H1 (cell line): ENCODE data around the gene ARHGEF10L. TPM values are rescaled to one million over a fixed set of nuclear protein-coding genes. Genes with fewer than 3 reads are reported as not detected.
A peak's percentile ranks its signal among the peaks of the same experiment; 100 is the strongest.

Experiments
- CTCF ChIA-PET: fragments of 300-600 bp; sonication (Branson Sonifier 250); formaldehyde crosslinking; loops from one replicate; lab custom pipeline; 2021; ENCODE audit not compliant: partially characterized antibody; lab: Charles Lee
- POLR2A ChIA-PET: fragments of 300-600 bp; sonication (Branson Sonifier 250); formaldehyde crosslinking; loops from one replicate; lab custom pipeline; 2021; ENCODE audit warnings: inconsistent platforms; ENCODE audit not compliant: partially characterized antibody; lab: Charles Lee
- DNase-seq, 2 experiments: peaks; one replicate each; pipeline versions ENCODE4 v3.0.0 to v3.0.0-alpha.2; 2010 to 2022; ENCODE audit warnings: low spot score in 2 of 2, low read depth in 1 of 2, mixed read lengths in 1 of 2
- FAIRE-seq: peaks from 2 replicates; lab custom pipeline; 2011; peaks lifted over from hg19 to GRCh38; lab: Jason Lieb, UNC
- H2AFZ ChIP-seq: 2 replicates; pipeline ENCODE4 v1.8.1; 2012; ENCODE audit warnings: low read length, inconsistent platforms
- H2AK5ac ChIP-seq: 2 replicates; pipeline ENCODE4 v1.6.1; 2013; ENCODE audit warnings: low read depth, low read length
- H2BK120ac ChIP-seq: replicated peaks from 2 replicates; pipeline ENCODE3; 2013; ENCODE audit warnings: low read depth, low read length, inconsistent platforms
- H2BK12ac ChIP-seq: 2 replicates; pipeline ENCODE4 v1.6.1; 2013; ENCODE audit warnings: low read depth, low read length
- H2BK15ac ChIP-seq: 2 replicates; pipeline ENCODE4 v1.6.1; 2013; ENCODE audit warnings: low read length
- H2BK20ac ChIP-seq: 2 replicates; pipeline ENCODE4 v1.6.1; 2013; ENCODE audit warnings: low read length
- H2BK5ac ChIP-seq: 2 replicates; pipeline ENCODE4 v1.6.1; 2013; ENCODE audit warnings: low read depth, low read length
- H3K14ac ChIP-seq: 2 replicates; pipeline ENCODE4 v1.6.1; 2013; ENCODE audit warnings: inconsistent platforms; ENCODE audit not compliant: insufficient read length
- H3K18ac ChIP-seq: 2 replicates; pipeline ENCODE4 v1.6.1; 2013; ENCODE audit warnings: low read length; ENCODE audit errors: extremely low read depth
- H3K23ac ChIP-seq: 2 replicates; pipeline ENCODE4 v1.6.1; 2013; ENCODE audit warnings: inconsistent platforms; ENCODE audit not compliant: insufficient read length
- H3K23me2 ChIP-seq: 2 replicates; pipeline ENCODE4 v1.6.1; 2013; ENCODE audit warnings: low read depth, low read length
- H3K27ac ChIP-seq: 2 replicates; pipeline ENCODE4 v1.6.1; 2011; ENCODE audit warnings: low read depth, low read length, inconsistent platforms
- H3K27me3 ChIP-seq, 4 experiments: replicated peaks in 1 of 4; 1 replicate in 1 of 4; 2 replicates in 3 of 4; pipeline versions ENCODE4 v1.6.1 to v1.8.1; 2011 to 2013; ENCODE audit warnings: low read length in 3 of 4, mild to moderate bottlenecking in 3 of 4, inconsistent platforms in 2 of 4, mixed read lengths in 2 of 4, moderate library complexity in 1 of 4; ENCODE audit not compliant: control insufficient read depth in 3 of 4, insufficient read depth in 3 of 4; ENCODE audit errors: extremely low read depth in 1 of 4
- H3K36me3 ChIP-seq, 4 experiments: 2 replicates each; pipeline versions ENCODE4 v1.6.1 to v1.8.1; 2011 to 2013; ENCODE audit warnings: mild to moderate bottlenecking in 4 of 4, low read length in 3 of 4, moderate library complexity in 2 of 4, control low read depth in 1 of 4, inconsistent platforms in 1 of 4; ENCODE audit not compliant: insufficient read depth in 4 of 4, control insufficient read depth in 2 of 4
- H3K4ac ChIP-seq: replicated peaks from 2 replicates; pipeline ENCODE3; 2013; ENCODE audit warnings: low read length, low read depth, mixed read lengths, inconsistent platforms; ENCODE audit not compliant: insufficient read length
- H3K4me1 ChIP-seq, 4 experiments: replicated peaks in 1 of 4; 1 replicate in 1 of 4; 2 replicates in 3 of 4; pipeline versions ENCODE4 v1.6.1 to v1.8.1; 2011 to 2013; ENCODE audit warnings: low read length in 3 of 4, inconsistent platforms in 2 of 4, mixed read lengths in 1 of 4; ENCODE audit not compliant: insufficient read depth in 4 of 4, control insufficient read depth in 3 of 4
- H3K4me2 ChIP-seq, 2 experiments: 2 replicates each; pipeline versions ENCODE4 v1.6.1 to v1.8.1; 2011 to 2013; ENCODE audit warnings: low read depth in 2 of 2, low read length in 2 of 2, control low read depth in 1 of 2, inconsistent platforms in 1 of 2, mild to moderate bottlenecking in 1 of 2; ENCODE audit not compliant: insufficient read depth in 1 of 2
- H3K4me3 ChIP-seq, 4 experiments: fragments of 200-600, 300-600 bp in 1 of 4; sonication (generic), shearing (Covaris generic), sonication (Bioruptor Twin) in 1 of 4; 2 replicates each; pipeline versions ENCODE4 v1.5.1 to v1.8.1; 2011 to 2016; ENCODE audit warnings: low read length in 4 of 4, low read depth in 3 of 4, control low read depth in 2 of 4, inconsistent platforms in 2 of 4, mild to moderate bottlenecking in 2 of 4, mixed read lengths in 1 of 4, moderate library complexity in 1 of 4; ENCODE audit not compliant: insufficient read depth in 2 of 4; ENCODE audit errors: extremely low read depth in 1 of 4
- H3K56ac ChIP-seq: replicated peaks from 2 replicates; pipeline ENCODE3; 2013; ENCODE audit warnings: low read depth, mild to moderate bottlenecking, mixed read lengths, low read length, inconsistent platforms; ENCODE audit not compliant: insufficient read length
- H3K79me1 ChIP-seq: 2 replicates; pipeline ENCODE4 v1.6.1; 2013; ENCODE audit warnings: low read depth, low read length, control low read depth
- H3K79me2 ChIP-seq, 2 experiments: 2 replicates each; pipeline versions ENCODE4 v1.6.1 to v1.8.1; 2012 to 2013; ENCODE audit warnings: low read length in 2 of 2, mild to moderate bottlenecking in 2 of 2, inconsistent platforms in 1 of 2; ENCODE audit not compliant: insufficient read depth in 2 of 2, control insufficient read depth in 1 of 2
- H3K9ac ChIP-seq, 4 experiments: replicated peaks in 1 of 4; 1 replicate in 1 of 4; 2 replicates in 3 of 4; pipeline versions ENCODE4 v1.6.1 to v1.8.1; 2011 to 2013; ENCODE audit warnings: low read depth in 3 of 4, low read length in 3 of 4, control low read depth in 2 of 4, mild to moderate bottlenecking in 2 of 4, moderate library complexity in 2 of 4, inconsistent platforms in 1 of 4; ENCODE audit errors: extremely low read depth in 1 of 4
- H3K9me3 ChIP-seq, 2 experiments: 2 replicates each; pipeline versions ENCODE4 v1.6.1 to v1.8.1; 2012 to 2013; ENCODE audit warnings: mild to moderate bottlenecking in 2 of 2, moderate library complexity in 2 of 2, control low read depth in 1 of 2, inconsistent platforms in 1 of 2, low read depth in 1 of 2, low read length in 1 of 2, mixed read lengths in 1 of 2; ENCODE audit not compliant: insufficient read depth in 2 of 2
- H4K20me1 ChIP-seq, 2 experiments: replicated peaks in 1 of 2; 2 replicates each; pipeline versions ENCODE3 to v1.8.1; 2011 to 2013; ENCODE audit warnings: inconsistent platforms in 2 of 2, low read length in 2 of 2, mild to moderate bottlenecking in 1 of 2; ENCODE audit not compliant: insufficient read depth in 2 of 2, control insufficient read depth in 1 of 2
- H4K5ac ChIP-seq: 2 replicates; pipeline ENCODE4 v1.6.1; 2013; ENCODE audit warnings: low read length, low read depth, mixed read lengths, inconsistent platforms; ENCODE audit not compliant: insufficient read length
- H4K8ac ChIP-seq: 2 replicates; pipeline ENCODE4 v1.8.0; 2013; ENCODE audit warnings: mild to moderate bottlenecking, moderate library complexity, low read length, inconsistent platforms; ENCODE audit not compliant: insufficient read depth; ENCODE audit errors: extremely low read depth
- H4K91ac ChIP-seq: replicated peaks from 2 replicates; pipeline ENCODE3; 2013; ENCODE audit warnings: low read length, mixed read lengths, inconsistent platforms; ENCODE audit not compliant: insufficient read length
- BACH1 ChIP-seq: IDR thresholded peaks from 2 replicates; pipeline ENCODE4 v1.6.1; 2012; ENCODE audit warnings: low read length, improper control_type of control experiment
- BCL11A ChIP-seq, 2 experiments: IDR thresholded peaks; one replicate each; pipeline ENCODE4 v1.6.1; 2011; ENCODE audit warnings: low read depth in 2 of 2, low read length in 2 of 2, mild to moderate bottlenecking in 2 of 2
- GABPA ChIP-seq: IDR thresholded peaks from 2 replicates; pipeline ENCODE4 v1.6.1; 2011; ENCODE audit warnings: mild to moderate bottlenecking, low read length, moderate library complexity, borderline replicate concordance; ENCODE audit not compliant: insufficient read depth
- KDM5A ChIP-seq: fragments of 200-600 bp; IDR thresholded peaks from 2 replicates; pipeline ENCODE4 v1.7.1; 2012; ENCODE audit warnings: mild to moderate bottlenecking, low read length, inconsistent platforms, mixed read lengths
- MAX ChIP-seq: IDR thresholded peaks from 2 replicates; pipeline ENCODE4 v1.6.1; 2012; ENCODE audit warnings: inconsistent platforms
- RAD21 ChIP-seq, 2 experiments: IDR thresholded peaks in 1 of 2; conservative IDR thresholded peaks in 1 of 2; 2 replicates each; pipeline ENCODE4 v1.6.1; 2011; ENCODE audit warnings: low read depth in 2 of 2, low read length in 2 of 2, improper control_type of control experiment in 1 of 2, inconsistent platforms in 1 of 2, mild to moderate bottlenecking in 1 of 2, moderate library complexity in 1 of 2
- SIX5 ChIP-seq: IDR thresholded peaks from 2 replicates; pipeline ENCODE4 v1.6.1; 2011; ENCODE audit warnings: mild to moderate bottlenecking, low read depth, low read length
- SP2 ChIP-seq: IDR thresholded peaks from 2 replicates; pipeline ENCODE4 v1.6.1; 2012; ENCODE audit warnings: mild to moderate bottlenecking, low read length, inconsistent platforms
- WGBS, 2 experiments: shearing (Covaris generic) in 1 of 2; methylation state at CpG; one replicate each; pipeline versions ENCODE4 v1.1.6 to v1.1.7; 2013 to 2015; ENCODE audit warnings: low lambda C conversion rate in 2 of 2, mixed read lengths in 2 of 2, inconsistent platforms in 1 of 2, low coverage in 1 of 2, missing lambda C conversion rate in 1 of 2; ENCODE audit not compliant: insufficient replicate concordance in 2 of 2, insufficient coverage in 1 of 2, insufficient read length in 1 of 2; ENCODE audit errors: extremely low coverage in 1 of 2, missing lambda C conversion rate in 1 of 2; 5-methylcytosine and 5-hydroxymethylcytosine counted together
- polyA plus RNA-seq, 7 experiments: library from polyadenylated mRNA; depleted of rRNA in 3 of 7; stranded (reverse) in 5 of 7; unstranded in 2 of 7; fragments of >200 nt in 5 of 7; fragments of 200-250 nt in 2 of 7; gene quantifications; 1 replicate in 5 of 7; 2 replicates in 1 of 7; 4 replicates in 1 of 7; pipeline versions ENCODE4 v1.2.1 to v1.2.3, GENCODE V29; 2011 to 2013; ENCODE audit warnings: missing spikeins in 2 of 7, mixed read lengths in 2 of 7
- total RNA-seq: library from RNA; stranded (reverse); fragmentation: NEBNext Ultra II Directional; extraction: Animal tissue kit (Norgen Biotek cat#: 25700); gene quantifications from 2 replicates; pipeline ENCODE4 v1.2.1, GENCODE V29; 2021
- TF ChIP-seq, protein P1 (sequence below), 3 experiments: IDR thresholded peaks; 1 replicate in 2 of 3; 2 replicates in 1 of 3; pipeline versions ENCODE4 v1.5.1 to v1.6.1; 2011; ENCODE audit warnings: low read length in 3 of 3, mild to moderate bottlenecking in 3 of 3, inconsistent platforms in 2 of 3, low read depth in 1 of 3, moderate library complexity in 1 of 3; ENCODE audit not compliant: insufficient read depth in 1 of 3; ENCODE audit errors: control extremely low read depth in 1 of 3

ARHGEF10L gene
- total and polyA plus RNA-seq, 2 of the 8 experiments (the other 6 are each of a cell fraction or from before 2014, with no cell fraction given) = 33.6 to 39.6 TPM

DNA sequence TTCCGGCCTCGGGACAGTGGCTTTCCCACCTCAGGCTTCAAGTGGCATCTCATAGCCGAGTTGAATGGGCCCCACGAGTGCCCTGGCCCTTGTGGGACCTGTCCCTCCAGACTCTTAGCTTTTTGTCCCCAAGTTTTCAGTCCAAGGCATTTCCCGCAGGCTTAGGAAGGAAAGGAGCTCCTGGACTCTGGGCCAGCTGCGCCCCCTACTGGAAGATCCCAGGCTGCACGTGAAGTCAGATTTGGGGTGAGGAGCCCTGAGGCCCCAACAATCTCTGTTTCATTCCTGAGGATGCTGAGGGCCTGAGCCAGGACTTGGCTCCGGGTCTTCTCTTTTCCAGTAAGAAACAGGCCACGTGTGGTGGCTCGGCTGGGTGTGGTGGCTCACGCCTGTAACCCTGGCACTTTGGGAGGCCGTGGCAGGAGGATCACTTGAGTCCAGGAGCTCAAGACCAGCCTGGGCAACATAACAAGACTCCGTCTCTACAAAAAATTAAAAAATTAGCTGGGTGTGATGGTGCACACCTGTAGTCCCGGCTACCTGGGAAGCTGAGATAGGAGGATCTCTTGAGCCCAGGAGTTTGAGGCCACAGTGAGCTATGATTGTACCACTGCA, 67.4 kb downstream of the ARHGEF10L start:
- H3K56ac ChIP-seq = no peak overlapping the region
- H2AK5ac ChIP-seq = no peak overlapping the region
- H2BK15ac ChIP-seq = no peak overlapping the region
- peaks cover 0 to 6% (median 2%) of the 10 kb centered on the region in 4 experiments; a peak in 4 of 8 replicates for H3K36me3 ChIP-seq
- WGBS, 2 experiments = 65% methylated on average over 14 of the region's 14 CpGs; no CpG with 5 or more reads in 1 of the 2 experiments
- H3K4me1 ChIP-seq = 0 out of 7 replicates have a peak, but pooled peaks cover 0 to 2% (median 0%) of the 10 kb centered on the region in 4 experiments
- no peaks in the 10 kb centered on the region for H3K79me2 ChIP-seq
- DNase-seq = peak; percentile 47 to 94
- H3K27me3 ChIP-seq = no peaks in the 10 kb centered on the region
- POLR2A ChIA-PET = interaction anchor here (0.9 to 1.4 kb wide), 4 partner anchors 10 to 112 kb away, joined by 3 to 5 read pairs (median 4); no protein-coding TSS in a partner anchor
- H3K23me2 ChIP-seq = no peaks in the 10 kb centered on the region
- H2BK20ac ChIP-seq = no peak overlapping the region
- H2BK12ac ChIP-seq = no peak overlapping the region
- CTCF ChIA-PET = interaction anchor here (0.6 to 86.2 kb wide), 39 partner anchors 9 to 205 kb away, joined by 3 to 1640 read pairs (median 7); no protein-coding TSS in a partner anchor
- H3K79me1 ChIP-seq = no peaks in the 10 kb centered on the region; the same call in 1 of the 2 replicates
- no peak overlapping the region for H2BK5ac ChIP-seq
- no peak overlapping the region for H3K9ac ChIP-seq
- no peaks in the 10 kb centered on the region for H3K9me3 ChIP-seq
- no peak overlapping the region for H3K18ac ChIP-seq
- FAIRE-seq = peak; percentile 94
- no peak overlapping the region for H4K91ac ChIP-seq
- H3K14ac ChIP-seq = no peak overlapping the region
- H2AFZ ChIP-seq = no peak overlapping the region
- H3K4me2 ChIP-seq = no peak overlapping the region
- H4K5ac ChIP-seq = no peak overlapping the region
- H4K20me1 ChIP-seq = no peaks in the 10 kb centered on the region
- no peak overlapping the region for H3K4me3 ChIP-seq
- H3K4ac ChIP-seq = no peak overlapping the region
- no peak overlapping the region for H2BK120ac ChIP-seq
- H4K8ac ChIP-seq = no peak overlapping the region
- H3K27ac ChIP-seq = no peak overlapping the region
- no peak for TF ChIP-seq KDM5A
- no peak for TF ChIP-seq BCL11A (IDR thresholded peaks at IDR 0.05; ENCODE audit: low read depth in 2 of 2, low read length in 2 of 2)
- 0 out of 2 replicates have a peak, but pooled peaks have one; percentile 37 for TF ChIP-seq GABPA
- TF ChIP-seq, protein P1, sequence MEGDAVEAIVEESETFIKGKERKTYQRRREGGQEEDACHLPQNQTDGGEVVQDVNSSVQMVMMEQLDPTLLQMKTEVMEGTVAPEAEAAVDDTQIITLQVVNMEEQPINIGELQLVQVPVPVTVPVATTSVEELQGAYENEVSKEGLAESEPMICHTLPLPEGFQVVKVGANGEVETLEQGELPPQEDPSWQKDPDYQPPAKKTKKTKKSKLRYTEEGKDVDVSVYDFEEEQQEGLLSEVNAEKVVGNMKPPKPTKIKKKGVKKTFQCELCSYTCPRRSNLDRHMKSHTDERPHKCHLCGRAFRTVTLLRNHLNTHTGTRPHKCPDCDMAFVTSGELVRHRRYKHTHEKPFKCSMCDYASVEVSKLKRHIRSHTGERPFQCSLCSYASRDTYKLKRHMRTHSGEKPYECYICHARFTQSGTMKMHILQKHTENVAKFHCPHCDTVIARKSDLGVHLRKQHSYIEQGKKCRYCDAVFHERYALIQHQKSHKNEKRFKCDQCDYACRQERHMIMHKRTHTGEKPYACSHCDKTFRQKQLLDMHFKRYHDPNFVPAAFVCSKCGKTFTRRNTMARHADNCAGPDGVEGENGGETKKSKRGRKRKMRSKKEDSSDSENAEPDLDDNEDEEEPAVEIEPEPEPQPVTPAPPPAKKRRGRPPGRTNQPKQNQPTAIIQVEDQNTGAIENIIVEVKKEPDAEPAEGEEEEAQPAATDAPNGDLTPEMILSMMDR (IDR thresholded peaks at IDR 0.05; ENCODE audit: control extremely low read depth in 1 of 3, insufficient read depth in 1 of 3, low read depth in 1 of 3, low read length in 3 of 3) = peak; percentile 93 to 96 (median 95)
- peak; percentile 96 to 97 for TF ChIP-seq RAD21 (IDR thresholded peaks at IDR 0.05 in 1 of 2, conservative IDR thresholded peaks at IDR 0.05 in 1 of 2; ENCODE audit: low read depth in 2 of 2, low read length in 2 of 2)
- TF ChIP-seq BACH1 = no peak
- peak; percentile 58 for TF ChIP-seq MAX
- no peak for TF ChIP-seq SIX5
- no peak for TF ChIP-seq SP2
- no peak overlapping the region for H3K23ac ChIP-seq
